GM21717 (cell line): ENCODE measurements around the gene ACAP3.
A peak's percentile ranks its signal among the peaks of the same experiment; 100 is the strongest.

Experiments used
- ATAC-seq: cut with Tn5 transposase; IDR thresholded peaks from one replicate; pipeline ENCODE4 v1.9.1; 2021; ENCODE audit warnings: mild to moderate bottlenecking, moderate library complexity; ENCODE audit not compliant: unreplicated experiment

ACAP3 gene

DNA sequence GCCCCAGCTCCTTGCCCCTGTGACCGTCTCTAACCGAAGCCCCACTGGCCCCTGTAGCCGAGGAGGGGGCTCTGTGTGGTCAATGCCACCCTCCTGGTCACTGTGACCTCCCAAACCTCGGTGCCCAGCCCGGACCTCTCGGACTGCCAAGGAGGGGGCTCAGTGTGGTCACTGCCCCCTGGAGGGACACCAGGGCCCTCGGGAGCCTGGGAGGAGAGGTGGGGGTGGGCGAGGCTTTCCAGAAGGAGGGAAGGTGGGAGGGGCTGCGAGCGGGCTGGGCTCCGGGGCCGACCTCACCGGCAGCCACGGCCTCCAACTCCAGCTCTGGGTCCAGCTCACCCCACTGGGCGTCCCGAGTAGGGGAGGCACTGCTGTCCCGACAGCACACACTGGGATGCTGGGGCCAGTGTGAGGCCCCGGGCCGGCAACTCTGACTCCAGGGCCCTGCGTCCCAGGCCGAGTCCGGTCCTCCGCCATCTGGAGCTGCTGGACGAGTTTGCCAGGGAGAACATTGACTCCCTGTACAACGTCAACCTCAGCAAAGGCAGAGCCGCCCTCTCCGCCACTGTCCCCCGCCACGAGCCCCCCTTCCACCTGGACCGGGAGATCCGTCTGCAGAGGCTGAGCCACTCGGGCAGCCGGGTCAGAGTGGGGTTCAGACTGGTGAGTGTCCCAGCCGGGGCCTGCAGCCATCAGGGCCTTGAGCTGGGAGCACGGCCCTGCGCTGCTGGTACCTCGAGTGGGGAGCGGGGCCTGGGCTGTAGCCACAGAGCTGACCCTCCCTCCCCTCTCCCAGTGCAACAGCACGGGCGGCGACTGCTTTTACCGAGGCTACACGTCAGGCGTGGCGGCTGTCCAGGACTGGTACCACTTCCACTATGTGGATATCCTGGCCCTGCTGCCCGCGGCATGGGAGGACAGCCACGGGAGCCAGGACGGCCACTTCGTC, 21.1 kb downstream of the ACAP3 start:
- no peak for ATAC-seq

DNA sequence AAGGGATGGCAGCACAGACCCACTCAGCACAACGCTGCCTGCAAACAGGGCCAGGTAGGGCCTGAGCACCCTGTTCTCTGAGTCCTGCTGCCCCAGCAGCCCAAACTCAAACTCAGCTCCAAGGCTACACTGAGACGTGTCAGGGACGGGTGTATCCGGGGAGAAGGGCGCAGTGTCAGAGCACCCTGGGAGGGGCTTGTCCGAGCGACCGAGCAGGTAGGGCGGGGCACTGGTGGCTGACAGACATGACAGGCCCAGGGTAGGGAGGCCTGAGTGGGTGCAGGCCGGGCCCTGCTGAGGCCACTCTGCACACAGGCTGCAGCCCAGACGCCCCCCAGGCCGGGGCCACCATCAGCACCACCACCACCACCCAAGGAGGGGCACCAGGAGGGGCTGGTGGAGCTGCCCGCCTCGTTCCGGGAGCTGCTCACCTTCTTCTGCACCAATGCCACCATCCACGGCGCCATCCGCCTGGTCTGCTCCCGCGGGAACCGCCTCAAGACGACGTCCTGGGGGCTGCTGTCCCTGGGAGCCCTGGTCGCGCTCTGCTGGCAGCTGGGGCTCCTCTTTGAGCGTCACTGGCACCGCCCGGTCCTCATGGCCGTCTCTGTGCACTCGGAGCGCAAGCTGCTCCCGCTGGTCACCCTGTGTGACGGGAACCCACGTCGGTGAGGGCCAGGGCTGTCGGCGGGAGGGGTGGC, 22.0 kb downstream of the ACAP3 start:
- no peak for ATAC-seq

DNA sequence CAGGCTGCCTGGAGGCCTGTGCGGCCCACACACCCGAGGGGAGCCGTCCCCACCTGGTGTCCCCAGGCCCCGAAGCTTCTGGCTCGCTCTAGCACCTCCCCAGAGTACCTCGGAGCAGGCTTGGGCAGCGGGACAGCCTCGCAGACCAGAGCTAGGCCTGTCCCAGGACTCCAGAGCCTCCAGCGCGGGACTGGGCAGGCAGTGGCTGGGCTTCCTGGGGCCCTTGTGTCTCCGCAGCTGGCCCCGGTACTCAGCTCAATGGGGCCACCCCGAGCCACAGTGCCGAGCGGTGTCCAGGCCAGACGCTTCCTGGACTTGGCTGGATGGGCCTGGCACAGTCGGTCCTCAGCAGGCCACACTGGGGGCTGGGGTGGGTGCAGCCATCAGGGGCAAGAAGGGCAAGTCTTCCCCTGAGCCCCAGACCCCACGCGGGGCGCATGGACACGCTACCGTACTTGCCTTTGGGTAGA, 22.6 kb downstream of the ACAP3 start:
- ATAC-seq, result no peak

DNA sequence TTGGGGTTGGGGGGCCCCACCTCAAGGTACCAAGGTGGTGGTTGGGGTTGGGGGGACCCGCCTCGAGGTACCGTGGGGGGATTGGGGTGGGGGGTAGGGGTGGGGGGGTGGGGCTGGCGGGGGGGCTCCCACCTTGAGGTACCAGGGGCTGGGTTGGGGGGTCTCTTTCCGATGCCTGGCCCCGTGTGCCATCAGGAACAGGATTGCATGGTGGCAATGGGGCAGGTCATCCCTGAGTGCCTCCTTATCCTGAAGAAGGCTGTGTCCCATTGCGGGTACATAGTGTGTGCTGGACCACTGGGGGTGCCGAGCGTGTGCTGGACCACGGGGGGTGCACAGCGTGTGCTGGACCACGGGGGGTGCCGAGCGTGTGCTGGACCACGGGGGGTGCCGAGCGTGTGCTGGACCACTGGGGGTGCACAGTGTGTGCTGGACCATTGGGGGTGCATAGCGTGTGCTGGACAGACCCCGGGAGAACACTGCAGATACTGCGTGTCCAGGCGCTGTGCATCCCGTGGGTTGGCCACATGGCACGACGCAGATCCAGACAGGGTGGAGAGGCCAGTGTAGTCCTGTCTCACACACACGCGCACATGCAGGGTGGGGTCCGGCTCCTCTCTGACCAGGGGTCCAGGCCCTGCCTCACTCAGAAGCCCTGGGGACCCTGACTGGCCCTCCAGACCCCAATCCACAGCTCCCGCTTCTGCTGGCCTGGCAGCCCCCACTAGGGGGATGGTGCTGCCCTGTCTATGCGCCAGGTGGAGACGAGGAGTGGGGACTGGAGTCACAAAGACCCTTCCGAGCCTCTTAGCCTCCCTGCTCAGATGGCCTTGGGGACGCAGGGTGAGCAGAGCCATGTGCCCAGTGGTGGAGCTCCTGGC, 23.3 kb downstream of the ACAP3 start:
- ATAC-seq, result no peak

DNA sequence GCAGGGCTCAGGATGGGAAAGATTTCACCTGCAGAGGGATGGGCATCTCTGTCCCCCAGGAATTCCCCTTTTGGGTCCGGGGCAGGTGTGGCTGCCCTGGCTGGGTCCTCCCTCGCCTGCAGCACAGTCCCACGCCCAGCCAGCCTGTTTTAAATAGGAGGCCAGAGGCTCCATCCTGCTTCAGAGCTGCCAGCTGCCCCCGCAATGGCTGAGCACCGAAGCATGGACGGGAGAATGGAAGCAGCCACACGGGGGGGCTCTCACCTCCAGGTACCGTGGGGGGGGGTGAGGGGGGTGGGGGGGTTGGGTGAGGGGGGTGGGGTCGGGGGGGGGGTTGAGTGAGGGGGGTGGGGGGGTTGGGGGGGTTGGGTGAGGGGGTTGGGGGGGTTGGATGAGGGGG, 23.9 kb downstream of the ACAP3 start:
- ATAC-seq, result no peak

DNA sequence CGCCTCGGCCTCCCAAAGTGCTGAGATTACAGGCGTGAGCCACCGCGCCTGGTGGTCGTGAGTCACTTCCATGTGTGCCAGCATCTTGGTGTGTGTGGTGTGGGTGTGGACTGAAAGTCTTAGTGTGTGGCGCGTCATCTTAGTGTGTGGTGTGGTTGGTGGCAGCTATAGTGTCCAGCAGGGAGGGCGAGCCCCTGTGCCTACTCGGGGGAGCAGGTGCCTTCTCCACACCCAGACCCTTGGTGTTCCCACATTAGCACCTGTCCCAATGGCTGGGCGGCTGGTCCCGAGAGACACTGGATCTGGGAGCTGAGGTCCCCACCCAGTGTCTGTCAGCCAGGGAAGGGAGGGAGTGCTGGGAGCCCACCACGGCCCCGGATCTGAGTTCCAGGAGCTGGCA, 24.7 kb downstream of the ACAP3 start:
- ATAC-seq, result no peak

DNA sequence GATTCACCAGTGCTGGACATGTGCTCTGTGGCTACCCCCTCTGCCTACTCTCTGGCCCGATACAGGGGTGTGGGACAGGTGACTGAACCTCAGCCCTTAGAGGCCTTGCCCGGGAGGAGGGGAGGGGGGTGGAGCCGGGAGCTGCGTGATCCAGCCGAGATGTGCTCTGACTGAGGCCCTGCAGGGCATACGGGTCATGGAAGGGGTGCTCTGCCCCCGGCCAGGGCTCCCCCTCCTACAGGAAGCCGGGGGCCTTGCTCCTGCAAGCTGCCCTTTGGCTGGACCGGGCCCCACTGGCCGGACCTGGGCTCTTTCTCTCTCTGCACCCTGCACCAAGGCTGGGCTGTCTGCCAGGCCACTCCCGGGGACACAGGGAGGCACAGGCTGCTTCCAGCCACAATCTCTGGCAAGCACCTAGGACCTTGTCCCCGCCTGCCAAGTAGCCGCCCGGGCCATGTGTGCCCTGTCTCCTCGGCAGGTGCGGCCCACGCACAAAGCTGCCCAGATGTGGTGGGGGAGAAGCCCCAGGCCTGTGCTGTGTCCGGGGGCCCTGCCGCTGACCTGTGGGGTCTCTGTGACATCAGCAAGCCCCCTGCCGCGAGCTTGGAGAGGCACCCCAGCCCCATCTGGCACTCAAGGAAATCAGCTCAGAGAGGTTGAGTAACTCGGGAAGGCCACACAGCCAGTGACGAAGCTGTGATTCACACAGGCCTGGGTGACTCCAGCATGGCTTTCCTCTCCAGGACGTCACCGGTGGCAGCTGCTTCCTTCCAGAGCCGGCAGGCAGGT, 26.0 kb downstream of the ACAP3 start:
- no peak for ATAC-seq

DNA sequence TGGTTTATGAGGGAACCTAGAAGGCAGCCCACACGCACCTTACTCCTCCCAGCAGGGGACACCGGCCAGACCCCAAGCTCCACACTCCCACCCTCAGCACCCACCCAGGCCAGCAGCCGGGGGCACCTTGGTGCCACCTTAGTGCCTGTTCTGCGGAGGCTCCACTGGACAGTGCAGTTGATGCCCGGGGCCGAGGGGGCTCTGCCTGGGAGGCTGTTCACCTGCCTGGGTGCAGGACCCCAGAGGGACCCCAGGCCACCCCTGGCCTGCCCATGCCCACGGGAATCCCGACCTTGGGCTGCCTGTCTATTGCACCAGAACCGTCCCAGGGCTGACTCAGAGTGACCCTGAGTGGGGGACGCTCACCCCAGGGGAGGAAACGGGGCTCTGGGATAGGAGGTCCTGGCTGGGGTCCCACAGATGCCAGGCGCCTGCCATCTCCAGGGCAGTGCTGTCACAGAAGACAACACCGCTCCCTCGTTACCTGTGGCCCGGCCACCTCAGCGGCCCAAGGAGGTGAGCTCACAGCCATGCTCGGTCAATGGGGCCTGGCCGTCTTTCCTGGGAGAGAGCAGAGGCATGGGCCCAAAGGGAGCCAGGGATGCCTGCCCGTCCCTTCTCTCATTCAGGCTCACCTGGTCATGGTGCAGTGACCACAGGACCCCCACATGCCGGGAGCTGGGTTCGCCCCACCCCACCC, 26.8 kb downstream of the ACAP3 start:
- ATAC-seq, result no peak

DNA sequence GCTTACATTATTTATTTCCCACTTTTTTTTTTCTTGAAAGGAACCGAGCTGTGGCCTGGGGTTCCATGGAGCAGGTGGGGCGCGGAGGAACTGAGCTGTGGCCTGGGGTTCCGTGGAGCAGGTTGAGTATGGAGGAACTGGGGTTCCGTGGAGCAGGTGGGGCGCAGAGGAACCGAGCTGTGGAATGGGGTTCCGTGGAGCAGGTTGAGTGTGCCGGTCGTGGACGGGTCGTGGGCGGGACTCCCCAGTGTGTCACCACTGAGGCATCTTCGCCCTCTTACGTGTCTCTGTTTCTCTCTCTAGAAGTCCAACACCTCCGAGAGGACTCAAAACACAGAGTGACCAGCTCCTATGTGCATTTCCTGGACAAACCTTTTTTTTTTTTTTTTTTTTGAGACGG, 28.7 kb downstream of the ACAP3 start:
- ATAC-seq, result no peak

DNA sequence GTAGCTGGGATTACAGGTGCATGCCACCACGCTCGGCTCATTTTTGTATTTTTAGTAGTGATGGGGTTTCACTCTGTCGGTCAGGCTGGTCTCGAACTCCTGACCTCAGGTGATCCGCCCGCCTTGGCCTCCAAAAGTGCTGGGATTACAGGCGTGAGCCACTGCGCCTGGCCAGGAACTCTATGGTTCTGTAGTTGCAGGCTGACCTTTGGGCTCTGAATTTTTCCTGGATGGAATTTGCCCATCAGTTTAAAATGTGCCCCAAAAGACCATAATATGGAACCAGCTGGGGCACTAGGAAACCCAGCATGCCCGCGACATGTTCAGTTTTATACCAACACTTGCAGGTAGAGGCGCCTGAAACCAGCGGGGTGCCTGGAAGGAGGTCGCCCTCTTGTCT, 29.1 kb downstream of the ACAP3 start:
- no peak for ATAC-seq

DNA sequence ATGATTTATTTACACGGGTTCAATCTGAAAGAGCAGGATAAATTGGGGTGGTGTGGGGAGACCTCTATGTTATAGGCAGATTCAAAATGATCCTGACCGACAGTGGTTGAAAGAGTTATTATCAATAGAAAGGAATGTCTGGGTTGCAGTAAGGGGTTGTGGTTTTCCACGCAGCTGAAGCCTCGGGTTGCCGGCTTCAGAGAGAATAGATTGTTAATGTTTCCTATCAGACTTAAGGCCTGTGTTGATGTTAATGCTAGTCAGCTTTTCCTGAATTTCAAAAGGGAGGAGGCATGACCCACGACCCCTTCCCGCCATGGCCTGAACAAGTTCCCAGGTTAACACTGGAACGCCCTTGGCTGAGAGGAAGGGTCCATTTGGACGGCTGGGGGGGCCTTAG, 31.9 kb downstream of the ACAP3 start:
- no peak for ATAC-seq

DNA sequence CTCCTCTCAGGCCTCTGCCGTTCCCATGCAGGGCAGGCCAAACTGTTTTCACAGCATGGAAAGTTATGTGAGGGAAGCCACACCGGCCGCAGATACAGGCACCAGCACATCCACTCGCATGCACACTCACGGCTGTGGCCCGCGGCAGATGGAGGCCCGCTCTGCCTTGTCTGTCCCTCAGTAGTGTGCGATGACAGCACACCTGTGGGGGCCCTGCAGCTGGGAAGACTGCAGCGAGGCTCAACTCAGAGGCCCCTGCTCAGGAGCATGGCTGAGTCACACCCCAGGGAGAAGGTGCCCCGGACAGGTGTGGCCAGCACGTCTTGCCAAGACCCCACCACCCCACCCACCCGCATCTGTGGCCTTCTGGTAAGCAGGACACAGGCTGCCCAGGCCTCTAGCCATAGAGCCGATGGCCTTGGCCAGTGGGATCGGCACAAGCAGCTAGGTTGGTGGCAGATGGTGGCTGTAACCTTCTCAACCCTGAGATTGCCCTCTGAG, 32.7 kb downstream of the ACAP3 start:
- no peak for ATAC-seq

DNA sequence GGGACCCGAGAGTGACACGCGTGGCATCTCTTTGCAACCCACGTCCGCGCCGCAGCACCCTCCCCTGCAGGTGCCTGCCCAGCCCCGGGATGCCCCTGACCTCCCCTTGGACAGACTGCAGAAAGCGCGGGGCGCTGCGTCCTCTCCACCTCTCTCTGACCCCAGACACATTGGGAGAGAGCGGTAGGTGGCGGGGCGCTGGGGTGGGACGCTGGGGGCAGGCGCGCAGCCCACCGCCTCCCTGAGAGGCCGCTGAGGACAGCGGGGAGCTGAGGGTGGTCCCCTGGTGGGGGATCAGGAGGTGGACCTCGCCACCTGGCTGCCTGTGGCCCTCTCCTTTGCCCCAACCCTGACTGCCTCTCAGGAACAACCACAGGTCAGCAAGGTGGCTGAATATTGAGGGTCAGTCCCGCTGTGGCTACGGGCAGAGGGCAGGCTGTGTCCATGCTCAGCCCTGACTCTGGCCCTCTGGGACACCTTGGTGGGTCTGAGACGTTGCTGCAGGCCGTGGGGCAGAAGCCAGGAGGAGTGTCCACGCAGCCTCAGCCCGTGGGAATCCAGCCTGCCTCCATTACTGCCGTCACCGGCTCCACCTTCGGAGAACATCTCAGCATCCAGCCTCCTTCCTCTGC, 33.3 kb downstream of the ACAP3 start:
- ATAC-seq, result peak; percentile 34

DNA sequence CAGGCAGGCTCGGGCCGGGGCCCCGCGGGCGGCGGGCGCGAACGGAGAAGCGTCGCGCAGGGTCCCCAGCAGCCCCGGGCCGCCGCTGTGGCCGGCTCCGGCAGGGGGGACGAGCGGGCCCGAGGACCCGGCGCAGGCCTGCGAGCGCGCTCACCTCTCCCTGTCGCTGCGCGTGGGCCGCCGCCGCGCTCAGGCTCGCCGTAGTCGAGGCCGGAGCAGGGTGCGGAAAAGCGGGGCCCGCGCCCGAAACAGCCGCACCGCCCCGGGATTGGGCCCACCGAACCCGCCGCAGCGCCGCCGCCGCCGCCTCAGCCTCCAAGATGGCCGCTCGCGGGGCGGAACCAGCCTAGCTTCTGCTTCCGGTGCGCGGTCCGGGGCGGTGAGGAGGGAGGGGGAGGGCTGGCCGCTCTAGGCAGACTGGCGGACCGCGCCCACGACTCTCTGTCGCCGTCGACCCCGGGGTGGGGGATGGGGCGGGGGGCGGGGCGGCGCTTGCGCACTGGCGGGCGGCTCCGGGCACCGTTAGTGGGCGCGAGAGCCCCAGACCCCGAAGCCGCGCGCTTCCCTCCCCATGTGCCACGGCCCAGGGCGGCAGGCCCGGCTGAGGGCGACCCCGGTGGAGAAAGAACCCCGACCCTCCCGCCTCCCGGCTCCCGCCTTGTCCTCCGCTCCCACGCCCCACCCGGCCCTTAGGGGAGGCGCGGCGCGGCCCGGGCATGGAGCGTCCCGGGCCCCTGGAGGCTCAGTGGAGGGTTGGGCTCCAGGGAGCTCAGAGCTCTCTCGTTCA, 34.0 kb downstream of the ACAP3 start, which contains the start of gene UBE2J2:
Gene UBE2J2 (minus strand): TSS at position 343 of the 787 bp plus-strand sequence. CDS start 5,862 bp downstream, outside the sequence.
- ATAC-seq, result peak; percentile 64

DNA sequence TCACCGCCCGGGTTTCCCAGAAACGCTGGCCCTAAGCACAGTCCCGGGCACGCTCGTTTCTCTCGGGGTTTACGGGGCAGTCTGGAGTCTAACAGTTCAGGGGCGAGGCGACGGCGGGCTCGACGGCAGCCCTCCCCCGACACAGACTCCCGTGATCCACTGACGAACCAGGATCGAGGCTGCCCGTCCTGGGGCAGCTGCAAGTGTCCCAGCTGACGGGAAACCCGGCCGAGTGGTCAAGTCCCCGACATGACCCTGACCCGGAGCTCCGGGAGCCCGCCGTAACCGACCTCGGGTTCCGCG, 34.6 kb downstream of the ACAP3 start:
- peak; percentile 20 for ATAC-seq

DNA sequence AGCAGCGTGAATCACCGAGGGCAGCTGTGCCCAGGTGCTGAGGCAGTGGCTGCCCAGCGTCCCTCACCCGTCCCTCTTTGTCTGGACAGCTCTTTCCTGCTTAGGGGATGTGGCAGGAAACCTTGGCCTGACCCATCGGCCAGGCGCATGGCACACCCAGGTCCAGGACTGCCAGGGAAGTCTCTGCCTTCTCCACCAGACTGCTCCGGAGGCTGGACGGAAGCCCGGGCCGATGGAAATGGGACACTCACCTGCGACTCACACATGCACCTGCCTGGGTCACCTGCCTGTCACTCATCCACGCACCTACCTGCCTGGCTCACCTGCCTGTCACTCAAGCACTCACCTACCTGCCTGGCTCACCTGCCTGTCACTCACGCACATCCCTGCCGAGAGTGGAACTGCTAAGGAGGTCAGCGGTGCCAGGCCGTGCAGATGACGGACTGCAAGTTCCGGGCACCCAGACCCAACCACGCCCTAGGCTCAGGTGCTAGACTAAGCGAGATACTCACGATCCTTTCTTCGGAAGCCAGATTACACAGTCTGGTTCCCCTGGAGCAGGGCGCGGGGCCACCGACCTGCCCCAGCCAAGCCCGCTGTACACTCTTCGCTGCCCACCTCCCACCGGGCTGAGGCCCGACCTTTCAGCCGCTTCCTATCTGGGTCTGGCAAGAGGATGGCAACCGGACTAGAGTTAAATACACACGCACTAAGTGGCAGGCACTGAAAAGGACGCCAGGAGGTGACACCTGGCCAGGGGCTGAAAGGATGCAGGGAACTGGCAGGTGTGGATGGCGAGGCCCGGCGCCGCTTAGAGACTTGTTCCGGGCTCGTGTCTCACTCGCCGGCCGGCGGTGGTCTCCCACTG, 35.2 kb downstream of the ACAP3 start:
- ATAC-seq, result no peak

DNA sequence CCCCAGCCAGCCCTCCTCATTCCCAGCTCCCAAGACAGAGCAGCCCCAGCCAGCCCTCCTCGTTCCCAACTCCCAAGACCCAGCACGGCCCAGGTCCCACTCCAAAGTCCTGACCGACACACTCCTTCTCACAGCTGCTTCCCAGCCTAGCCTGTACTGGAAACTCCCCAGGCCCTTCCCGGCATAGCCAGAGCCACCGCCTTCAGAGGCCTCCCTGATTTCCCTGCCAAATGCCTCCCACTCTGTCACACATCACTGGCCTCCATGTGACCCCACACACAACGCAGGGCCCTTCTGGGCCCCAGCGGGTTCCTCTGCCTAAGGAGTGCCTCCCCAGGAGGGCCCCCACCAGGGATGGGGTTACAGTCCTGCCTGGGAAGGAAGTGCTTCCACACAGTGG, 36.9 kb downstream of the ACAP3 start:
- ATAC-seq, result no peak
